ENCODE results near the gene GINS1. TPM values are rescaled to one million over a fixed set of nuclear protein-coding genes. Genes with fewer than 3 reads are reported as not detected.

GINS1 gene
- total RNA-seq, 1 experiment from 2014 or later: 14.4 TPM

- H3K4me1 ChIP-seq (ENCODE audit: low read length): no peaks in the 10 kb centered on the region
- no peaks in the 10 kb centered on the region for H3K9me2 ChIP-seq (replicated peaks; ENCODE audit: insufficient read depth, low read length)
- H3K4me2 ChIP-seq (ENCODE audit: low read depth, low read length, poor library complexity, severe bottlenecking): no peak overlapping the region
- DNase-seq: no peak
- H4K20me1 ChIP-seq (ENCODE audit: insufficient read depth, low read depth, low read length): no peaks in the 10 kb centered on the region
- no peaks in the 10 kb centered on the region for H3K79me2 ChIP-seq (ENCODE audit: low read length)
- no peak overlapping the region for H3K27ac ChIP-seq (ENCODE audit: low read length)
- no peak overlapping the region for H2AFZ ChIP-seq (ENCODE audit: low read length)
- H3K9ac ChIP-seq (ENCODE audit: low read length): no peak overlapping the region
- H3K4me3 ChIP-seq (ENCODE audit: low read length): no peak overlapping the region
- H3K27me3 ChIP-seq (ENCODE audit: low read length): no peaks in the 10 kb centered on the region
- H3K36me3 ChIP-seq (ENCODE audit: insufficient read depth, low read length): peaks cover 16% of the 10 kb centered on the region
- no peaks in the 10 kb centered on the region for H3K9me3 ChIP-seq (ENCODE audit: low read length)
These were observed 44.9 kb downstream of the GINS1 start for GRCh38 chr20:25452333-25452732.

- Histone ChIP-seq H3K9ac (ENCODE audit: low read length) (no peak overlapping the region), H3K9me3 (ENCODE audit: low read length) (no peaks in the 10 kb centered on the region), H2AFZ (ENCODE audit: low read length) (no peak overlapping the region), H3K4me2 (ENCODE audit: low read depth, low read length, poor library complexity, severe bottlenecking) (no peak overlapping the region), H3K27me3 (ENCODE audit: low read length) (no peaks in the 10 kb centered on the region), H3K79me2 (ENCODE audit: low read length) (no peaks in the 10 kb centered on the region), H3K27ac (ENCODE audit: low read length) (no peak overlapping the region), H3K9me2 (replicated peaks; ENCODE audit: insufficient read depth, low read length) (no peaks in the 10 kb centered on the region), H4K20me1 (ENCODE audit: insufficient read depth, low read depth, low read length) (no peaks in the 10 kb centered on the region), H3K4me3 (ENCODE audit: low read length) (no peak overlapping the region), H3K4me1 (ENCODE audit: low read length) (no peaks in the 10 kb centered on the region), H3K36me3 (ENCODE audit: insufficient read depth, low read length) (peaks cover 7% of the 10 kb centered on the region; the same call in 1 of the 2 replicates)
- DNase-seq: no peak
These were observed 45.8 kb downstream of the GINS1 start for GRCh38 chr20:25453035-25453810.

DNA sequence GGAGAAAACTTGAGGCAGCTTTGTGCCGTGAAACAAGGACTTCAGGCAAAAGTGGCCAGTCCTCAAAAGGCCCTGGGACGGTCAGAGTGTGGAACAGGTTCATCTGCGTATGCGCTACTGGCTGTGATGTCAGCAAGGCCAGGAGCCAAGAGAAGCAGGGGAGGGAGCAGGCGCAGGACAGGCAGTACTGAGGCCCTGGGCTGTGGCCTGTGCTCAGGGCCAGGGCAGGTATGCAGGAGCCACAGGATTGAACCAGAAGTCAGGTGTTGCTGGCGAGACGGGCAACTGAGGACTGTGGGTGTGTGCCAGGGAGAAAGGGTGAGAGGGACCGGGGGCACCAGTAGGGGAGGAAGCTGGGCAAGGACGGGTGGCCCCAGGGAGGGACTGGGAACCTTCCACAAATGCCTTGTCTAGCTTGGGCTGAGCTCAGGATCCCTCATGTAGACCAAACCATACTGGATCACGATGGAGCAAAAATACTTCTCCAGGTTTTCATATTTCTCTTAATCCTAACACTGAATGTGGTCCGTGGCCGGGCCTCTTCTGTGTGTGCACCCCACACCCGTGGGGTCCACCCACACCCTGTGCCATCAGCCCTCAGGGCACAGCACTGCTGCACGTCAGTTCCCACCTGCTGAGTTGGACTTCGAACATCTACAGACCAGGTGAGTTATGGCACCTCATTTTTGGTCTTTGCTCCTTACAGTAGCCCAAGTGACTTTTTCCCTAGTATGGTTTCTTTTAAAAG lies 46.9 kb downstream of the GINS1 start:
- H3K4me1 ChIP-seq (ENCODE audit: low read length): no peaks in the 10 kb centered on the region
- H3K27ac ChIP-seq (ENCODE audit: low read length): no peak overlapping the region
- no peak overlapping the region for H2AFZ ChIP-seq (ENCODE audit: low read length)
- H4K20me1 ChIP-seq (ENCODE audit: insufficient read depth, low read depth, low read length): no peaks in the 10 kb centered on the region
- no peaks in the 10 kb centered on the region for H3K79me2 ChIP-seq (ENCODE audit: low read length)
- H3K9ac ChIP-seq (ENCODE audit: low read length): no peak overlapping the region
- H3K36me3 ChIP-seq (ENCODE audit: insufficient read depth, low read length): no peaks in the 10 kb centered on the region
- no peak for DNase-seq
- no peaks in the 10 kb centered on the region for H3K9me2 ChIP-seq (replicated peaks; ENCODE audit: insufficient read depth, low read length)
- no peak overlapping the region for H3K4me2 ChIP-seq (ENCODE audit: low read depth, low read length, poor library complexity, severe bottlenecking)
- no peak overlapping the region for H3K4me3 ChIP-seq (ENCODE audit: low read length)
- H3K27me3 ChIP-seq (ENCODE audit: low read length): no peaks in the 10 kb centered on the region
- no peaks in the 10 kb centered on the region for H3K9me3 ChIP-seq (ENCODE audit: low read length)

- Histone ChIP-seq H3K4me2 (ENCODE audit: low read depth, low read length, poor library complexity, severe bottlenecking) (no peak overlapping the region), H3K27ac (ENCODE audit: low read length) (no peak overlapping the region), H2AFZ (ENCODE audit: low read length) (no peak overlapping the region), H3K9me3 (ENCODE audit: low read length) (no peaks in the 10 kb centered on the region), H3K4me3 (ENCODE audit: low read length) (no peak overlapping the region), H3K4me1 (ENCODE audit: low read length) (no peaks in the 10 kb centered on the region), H3K36me3 (ENCODE audit: insufficient read depth, low read length) (no peaks in the 10 kb centered on the region), H3K9me2 (replicated peaks; ENCODE audit: insufficient read depth, low read length) (no peaks in the 10 kb centered on the region), H3K79me2 (ENCODE audit: low read length) (no peaks in the 10 kb centered on the region), H3K9ac (ENCODE audit: low read length) (no peak overlapping the region), H3K27me3 (ENCODE audit: low read length) (no peaks in the 10 kb centered on the region), H4K20me1 (ENCODE audit: insufficient read depth, low read depth, low read length) (no peaks in the 10 kb centered on the region)
- DNase-seq: no peak
These were observed 50.6 kb downstream of the GINS1 start for GRCh38 chr20:25457886-25458680.

GRCh38 chr20:25459111-25459830 lies 51.8 kb downstream of the GINS1 start:
- Histone ChIP-seq H3K4me3 (ENCODE audit: low read length) (no peak overlapping the region), H2AFZ (ENCODE audit: low read length) (no peak overlapping the region), H3K79me2 (ENCODE audit: low read length) (no peaks in the 10 kb centered on the region), H3K4me1 (ENCODE audit: low read length) (no peaks in the 10 kb centered on the region), H3K9me2 (replicated peaks; ENCODE audit: insufficient read depth, low read length) (no peaks in the 10 kb centered on the region), H3K36me3 (ENCODE audit: insufficient read depth, low read length) (no peaks in the 10 kb centered on the region), H3K4me2 (ENCODE audit: low read depth, low read length, poor library complexity, severe bottlenecking) (no peak overlapping the region), H3K27me3 (ENCODE audit: low read length) (no peaks in the 10 kb centered on the region), H3K9me3 (ENCODE audit: low read length) (no peaks in the 10 kb centered on the region), H3K9ac (ENCODE audit: low read length) (no peak overlapping the region), H3K27ac (ENCODE audit: low read length) (no peak overlapping the region), H4K20me1 (ENCODE audit: insufficient read depth, low read depth, low read length) (no peaks in the 10 kb centered on the region)
- no peak for DNase-seq

- Histone ChIP-seq H4K20me1 (ENCODE audit: insufficient read depth, low read depth, low read length) (no peaks in the 10 kb centered on the region), H3K27ac (ENCODE audit: low read length) (no peak overlapping the region), H3K79me2 (ENCODE audit: low read length) (no peaks in the 10 kb centered on the region), H3K9ac (ENCODE audit: low read length) (no peak overlapping the region), H3K4me3 (ENCODE audit: low read length) (no peak overlapping the region), H3K36me3 (ENCODE audit: insufficient read depth, low read length) (no peaks in the 10 kb centered on the region), H3K4me1 (ENCODE audit: low read length) (no peaks in the 10 kb centered on the region), H3K9me3 (ENCODE audit: low read length) (no peaks in the 10 kb centered on the region), H3K9me2 (replicated peaks; ENCODE audit: insufficient read depth, low read length) (no peaks in the 10 kb centered on the region), H2AFZ (ENCODE audit: low read length) (no peak overlapping the region), H3K27me3 (ENCODE audit: low read length) (no peaks in the 10 kb centered on the region), H3K4me2 (ENCODE audit: low read depth, low read length, poor library complexity, severe bottlenecking) (no peak overlapping the region)
- no peak for DNase-seq
These were observed 52.6 kb downstream of the GINS1 start for GRCh38 chr20:25459916-25460535.

GRCh38 chr20:25460566-25461280 lies 53.2 kb downstream of the GINS1 start:
- Histone ChIP-seq H3K4me3 (ENCODE audit: low read length) (no peak overlapping the region), H3K4me1 (ENCODE audit: low read length) (no peaks in the 10 kb centered on the region), H2AFZ (ENCODE audit: low read length) (no peak overlapping the region), H3K27ac (ENCODE audit: low read length) (no peak overlapping the region), H3K9me2 (replicated peaks; ENCODE audit: insufficient read depth, low read length) (no peaks in the 10 kb centered on the region), H3K9ac (ENCODE audit: low read length) (no peak overlapping the region), H4K20me1 (ENCODE audit: insufficient read depth, low read depth, low read length) (no peaks in the 10 kb centered on the region), H3K36me3 (ENCODE audit: insufficient read depth, low read length) (no peaks in the 10 kb centered on the region), H3K27me3 (ENCODE audit: low read length) (no peaks in the 10 kb centered on the region), H3K4me2 (ENCODE audit: low read depth, low read length, poor library complexity, severe bottlenecking) (no peak overlapping the region), H3K9me3 (ENCODE audit: low read length) (no peaks in the 10 kb centered on the region), H3K79me2 (ENCODE audit: low read length) (no peaks in the 10 kb centered on the region)
- no peak for DNase-seq

Data from Karpas-422 (cell line).